Lower lobe of right lung (tissue), 2 donors: ENCODE measurements around the gene MIPOL1. TPM values are rescaled to one million over a fixed set of nuclear protein-coding genes. Genes with fewer than 3 reads are reported as not detected.
"Not testable (repeated sequence)": the region's sequence is repeated elsewhere in the genome, so short reads cannot be mapped to it uniquely, and the experiment has no call there.

Experiments used
- ATAC-seq, 2 donors: fragments of 200-7000 bp; cut with Tn5 transposase; one replicate each; pipeline ENCODE4 v1.9.1; 2020 to 2022; ENCODE audit warnings: mild to moderate bottlenecking in 2 of 2, moderate library complexity in 2 of 2
- DNase-seq: peaks from one replicate; pipeline ENCODE4 v3.0.0-alpha.2; 2020
- H3K27ac ChIP-seq: fragments of 200-600 bp; one replicate; pipeline ENCODE4 v1.8.0; 2022
- H3K27me3 ChIP-seq: fragments of 200-600 bp; one replicate; pipeline ENCODE4 v1.8.0; 2022; ENCODE audit warnings: low read depth
- H3K36me3 ChIP-seq: fragments of 200-600 bp; one replicate; pipeline ENCODE4 v1.8.0; 2022; ENCODE audit warnings: mild to moderate bottlenecking
- H3K4me1 ChIP-seq: fragments of 200-600 bp; one replicate; pipeline ENCODE4 v1.8.0; 2022
- H3K4me3 ChIP-seq: fragments of 200-600 bp; one replicate; pipeline ENCODE4 v1.8.0; 2022; ENCODE audit warnings: mild to moderate bottlenecking
- H3K9me3 ChIP-seq: fragments of 200-600 bp; one replicate; pipeline ENCODE4 v1.8.0; 2022
- CTCF ChIP-seq: fragments of 200-600 bp; IDR thresholded peaks from one replicate; pipeline ENCODE4 v1.8.0; 2022; ENCODE audit warnings: antibody characterized with exemption, mild to moderate bottlenecking
- intact Hi-C: fragments of 100-400 bp; cut with DNase I; formaldehyde crosslinking; loops from one replicate; pipeline ENCODE4 v1.11.0; 2022
- total RNA-seq: library from RNA; stranded (reverse); fragmentation: NEBNext Ultra II Directional; extraction: Animal tissue kit (Norgen Biotek cat#: 25700); gene quantifications from one replicate; pipeline ENCODE4 v1.2.1, GENCODE V29; 2021
- donor health status: DM: no; HTN: yes; CAD: no; lungs with severe emphysema.

MIPOL1 gene
- total RNA-seq, 1 donor from 2014 or later: 12.1 TPM

GRCh38 chr14:37181441-37181840 lies 16.3 kb upstream of the MIPOL1 start:
- no peaks in the 10 kb centered on the region for H3K36me3 ChIP-seq
- DNase-seq: no peak

DNA sequence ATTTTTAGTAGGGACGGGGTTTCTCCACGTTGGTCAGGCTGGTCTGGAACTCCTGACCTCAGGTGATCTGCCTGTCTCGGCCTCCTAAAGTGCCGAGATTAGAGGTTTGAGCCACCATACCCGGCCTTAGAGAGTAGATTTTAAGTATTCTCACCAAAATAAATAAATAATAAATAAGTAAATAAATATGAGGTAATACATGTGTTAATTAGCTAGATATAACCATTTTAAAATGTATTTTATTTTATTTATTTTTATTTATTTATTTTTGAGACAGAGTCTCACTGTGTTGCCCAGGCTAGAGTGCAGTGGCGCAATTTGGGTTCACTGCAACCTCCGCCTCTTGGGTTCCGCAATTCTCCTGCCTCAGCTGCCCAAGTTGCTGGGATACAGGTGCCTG lies 13.2 kb upstream of the MIPOL1 start:
- H3K27me3 ChIP-seq, intact Hi-C loops, ATAC-seq, H3K27ac ChIP-seq, H3K9me3 ChIP-seq, H3K4me3 ChIP-seq, H3K36me3 ChIP-seq, DNase-seq, H3K4me1 ChIP-seq: not testable (repeated sequence)

More at GRCh38 chr14:37181441-37181840, 16.3 kb upstream of the MIPOL1 start:
- H3K27me3 ChIP-seq: no peaks in the 10 kb centered on the region
- no peak overlapping the region for H3K27ac ChIP-seq
- no peaks in the 10 kb centered on the region for H3K9me3 ChIP-seq
- intact Hi-C loops: no loop called here
- TF ChIP-seq CTCF: no peak
- H3K4me3 ChIP-seq: no peak overlapping the region
- H3K4me1 ChIP-seq: no peaks in the 10 kb centered on the region
- ATAC-seq: no peak

GRCh38 chr14:37185670-37186069 lies 12.1 kb upstream of the MIPOL1 start:
- Histone ChIP-seq H3K27ac (no peak overlapping the region), H3K36me3 (no peaks in the 10 kb centered on the region), H3K9me3 (no peaks in the 10 kb centered on the region), H3K4me3 (no peak overlapping the region), H3K27me3 (no peaks in the 10 kb centered on the region), H3K4me1 (no peaks in the 10 kb centered on the region)
- no peak for ATAC-seq
- DNase-seq: no peak
- intact Hi-C loops: no loop called here
- TF ChIP-seq CTCF: no peak

DNA sequence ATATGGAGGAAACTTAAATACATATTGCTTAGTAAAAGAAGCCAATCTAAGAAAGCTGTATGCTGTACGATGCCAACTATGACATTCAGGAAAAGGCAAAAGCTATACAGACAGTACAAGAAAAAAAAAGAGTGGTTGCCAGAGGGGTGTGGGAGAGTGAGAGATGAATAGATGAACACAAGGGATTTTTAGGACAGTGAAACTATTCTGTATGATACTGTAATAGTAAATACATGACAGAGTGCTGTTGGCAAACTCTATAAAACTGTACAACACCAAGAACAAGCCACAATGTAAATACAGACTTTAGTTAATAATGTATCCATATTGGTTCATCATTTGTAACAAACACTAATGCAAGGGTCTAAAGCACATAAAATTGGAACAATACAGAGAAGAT lies 10.9 kb upstream of the MIPOL1 start:
- no peaks in the 10 kb centered on the region for H3K36me3 ChIP-seq
- no peaks in the 10 kb centered on the region for H3K4me1 ChIP-seq
- TF ChIP-seq CTCF: no peak
- H3K9me3 ChIP-seq: no peaks in the 10 kb centered on the region
- no peaks in the 10 kb centered on the region for H3K27me3 ChIP-seq
- intact Hi-C loops: no loop called here
- H3K4me3 ChIP-seq: no peak overlapping the region
- H3K27ac ChIP-seq: no peak overlapping the region
- no peak for ATAC-seq
- no peak for DNase-seq

DNA sequence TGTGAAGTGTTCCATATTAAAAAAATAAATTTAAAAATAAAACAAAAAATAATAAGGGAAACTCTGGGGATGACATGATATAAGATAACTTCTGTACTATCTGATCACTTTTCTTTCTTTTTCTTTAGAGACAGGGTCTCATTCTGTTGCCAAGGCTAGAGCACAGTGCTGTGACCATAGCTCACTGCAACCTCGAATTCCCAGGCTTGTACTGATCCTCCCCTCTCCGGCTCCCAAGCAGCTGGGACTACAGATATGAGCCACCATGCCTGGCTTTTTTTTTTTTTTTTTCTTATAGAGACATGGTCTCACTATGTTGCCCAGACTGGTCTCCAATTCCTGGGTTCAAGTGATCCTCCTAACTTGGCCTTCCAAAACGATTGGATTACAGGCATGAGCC lies 10.4 kb upstream of the MIPOL1 start:
- no peaks in the 10 kb centered on the region for H3K9me3 ChIP-seq
- intact Hi-C loops: no loop called here
- no peak overlapping the region for H3K4me3 ChIP-seq
- no peak for DNase-seq
- no peak for ATAC-seq
- no peak overlapping the region for H3K27ac ChIP-seq
- no peak for TF ChIP-seq CTCF
- H3K27me3 ChIP-seq: no peaks in the 10 kb centered on the region
- no peaks in the 10 kb centered on the region for H3K4me1 ChIP-seq
- no peaks in the 10 kb centered on the region for H3K36me3 ChIP-seq

GRCh38 chr14:37187840-37188577 lies 9.7 kb upstream of the MIPOL1 start:
- H3K36me3 ChIP-seq, H3K4me1 ChIP-seq, ATAC-seq, H3K27me3 ChIP-seq, DNase-seq, H3K27ac ChIP-seq, intact Hi-C loops, H3K4me3 ChIP-seq, H3K9me3 ChIP-seq: not testable (repeated sequence)

DNA sequence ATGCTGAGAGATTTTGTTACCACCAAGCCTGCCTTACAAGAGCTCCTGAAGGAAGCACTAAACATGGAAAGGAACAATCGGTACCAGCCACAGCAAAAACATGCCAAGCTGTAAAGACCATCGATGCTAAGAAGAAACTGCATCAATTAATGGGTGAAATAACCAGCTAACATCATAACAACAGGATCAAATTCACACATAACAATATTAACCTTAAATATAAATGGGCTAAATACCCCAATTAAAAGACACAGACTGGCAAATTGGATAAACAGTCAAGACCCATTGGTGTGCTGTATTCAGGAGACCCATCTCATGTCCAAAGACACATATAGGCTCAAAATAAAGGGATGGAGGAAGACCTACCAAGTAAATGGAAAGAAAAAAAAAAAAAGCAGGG lies 8.0 kb upstream of the MIPOL1 start:
- H3K27me3 ChIP-seq, ATAC-seq, H3K4me1 ChIP-seq, H3K27ac ChIP-seq, H3K36me3 ChIP-seq, DNase-seq, H3K9me3 ChIP-seq, H3K4me3 ChIP-seq, intact Hi-C loops: not testable (repeated sequence)
